HepG2 (cell line): ENCODE results near the gene UNC5B. TPM values are rescaled to one million over a fixed set of nuclear protein-coding genes. Genes with fewer than 3 reads are reported as not detected.

Experiments used
- ATAC-seq: fragments of 200-7000 bp; cut with Tn5 transposase; 3 replicates; pipeline ENCODE4 v1.9.1; 2020; ENCODE audit warnings: mild to moderate bottlenecking, moderate library complexity
- BruUV-seq: library from RNA; stranded (reverse); fragments of 400-500 nt; replicated peaks from 2 replicates; lab custom pipeline; 2021; lab: Mats Ljungman, UMichigan
- CTCF ChIA-PET: fragments of 300-600 bp; formaldehyde crosslinking; extraction: SDS; loops from one replicate; lab custom pipeline; 2021; ENCODE audit warnings: low total read pairs, inconsistent platforms, low intra/inter-chr PET ratio; lab: Yijun Ruan, JAX
- POLR2A ChIA-PET: fragments of 350-600 bp; sonication (Branson Sonifier 250); formaldehyde crosslinking; loops from one replicate; lab custom pipeline; 2020; ENCODE audit warnings: antibody characterized with exemption, inconsistent platforms; lab: Yijun Ruan, JAX
- DNase-seq: peaks from one replicate; pipeline ENCODE4 v3.0.0-alpha.2; 2015; ENCODE audit warnings: low spot score
- FAIRE-seq: peaks from 3 replicates; lab custom pipeline; 2011; peaks lifted over from hg19 to GRCh38; lab: Jason Lieb, UNC
- H2AFZ ChIP-seq: one replicate; pipeline ENCODE4 v1.6.1; 2011; ENCODE audit warnings: low read length, inconsistent platforms
- H3K27ac ChIP-seq: fragments of 300-600 bp; 3 replicates; pipeline ENCODE4 v1.8.0; 2011; ENCODE audit warnings: mixed run types, mild to moderate bottlenecking, mixed read lengths, low read length, inconsistent platforms; ENCODE audit not compliant: insufficient read depth; ENCODE audit errors: extremely low read length
- H3K27me3 ChIP-seq, 2 experiments: fragments of 200-600 bp in 1 of 2; 2 replicates in 1 of 2; 3 replicates in 1 of 2; pipeline versions ENCODE4 v1.6.0 to v1.8.0; 2011; ENCODE audit warnings: low read length in 2 of 2, mild to moderate bottlenecking in 2 of 2, moderate library complexity in 2 of 2, inconsistent platforms in 1 of 2; ENCODE audit not compliant: insufficient read depth in 2 of 2, control insufficient read depth in 1 of 2
- H3K36me3 ChIP-seq, 2 experiments: fragments of 200-600 bp in 1 of 2; replicated peaks in 1 of 2; 2 replicates in 1 of 2; 3 replicates in 1 of 2; pipeline versions ENCODE4 v1.5.1 to v1.8.0; 2011; ENCODE audit warnings: low read length in 2 of 2, inconsistent platforms in 1 of 2; ENCODE audit not compliant: insufficient read depth in 2 of 2, control insufficient read depth in 1 of 2
- H3K4me1 ChIP-seq: 2 replicates; pipeline ENCODE4 v1.5.1; 2012; ENCODE audit warnings: low read length, inconsistent platforms; ENCODE audit not compliant: insufficient read depth
- H3K4me2 ChIP-seq: 2 replicates; pipeline ENCODE4 v1.6.0; 2011; ENCODE audit warnings: low read depth, low read length, inconsistent platforms
- H3K4me3 ChIP-seq, 3 experiments: fragments of 200-600 bp in 1 of 3; sonication (generic), shearing (Covaris generic) in 1 of 3; replicated peaks in 1 of 3; 2 replicates each; pipeline ENCODE4 v1.5.1; 2011 to 2016; ENCODE audit warnings: low read length in 3 of 3, inconsistent platforms in 2 of 3, low read depth in 2 of 3, mild to moderate bottlenecking in 2 of 3, control low read depth in 1 of 3, mixed read lengths in 1 of 3; ENCODE audit not compliant: insufficient read depth in 1 of 3
- H3K79me2 ChIP-seq: one replicate; pipeline ENCODE4 v1.6.1; 2011; ENCODE audit warnings: low read length, inconsistent platforms; ENCODE audit not compliant: insufficient read depth
- H3K9ac ChIP-seq: 2 replicates; pipeline ENCODE4 v1.6.0; 2011; ENCODE audit warnings: mild to moderate bottlenecking, low read depth, low read length, inconsistent platforms; ENCODE audit not compliant: insufficient read depth
- H3K9me3 ChIP-seq: 2 replicates; pipeline ENCODE4 v1.5.1; 2012; ENCODE audit warnings: mild to moderate bottlenecking, low read length
- H4K20me1 ChIP-seq: 2 replicates; pipeline ENCODE4 v1.6.0; 2011; ENCODE audit warnings: inconsistent platforms, mild to moderate bottlenecking, low read length, moderate library complexity; ENCODE audit not compliant: insufficient read depth
- AGO2 ChIP-seq: fragments of 200-400 bp; formaldehyde crosslinking; optimal IDR thresholded peaks from 2 replicates; pipeline ENCODE3; 2017; ENCODE audit warnings: mild to moderate bottlenecking, low read depth, low read length, moderate library complexity
- FOXO4 ChIP-seq: sonication (generic); formaldehyde crosslinking; conservative IDR thresholded peaks from 2 replicates; pipeline ENCODE4 v1.8.1; 2023; ENCODE audit warnings: missing genetic modification reagents
- HES4 ChIP-seq: sonication (generic); formaldehyde crosslinking; IDR thresholded peaks from 2 replicates; pipeline ENCODE4 v1.9.0; 2021; ENCODE audit warnings: mild to moderate bottlenecking, missing genetic modification reagents, borderline replicate concordance
- MED8 ChIP-seq: sonication (generic); formaldehyde crosslinking; IDR thresholded peaks from 2 replicates; pipeline ENCODE4 v1.8.1; 2023; ENCODE audit warnings: mild to moderate bottlenecking, missing genetic modification reagents; ENCODE audit not compliant: insufficient replicate concordance
- REXO4 ChIP-seq: sonication (generic); formaldehyde crosslinking; IDR thresholded peaks from 2 replicates; pipeline ENCODE4 v1.8.0; 2022; ENCODE audit warnings: missing genetic modification reagents, mild to moderate bottlenecking, borderline replicate concordance
- TCF7L2 ChIP-seq: IDR thresholded peaks from 2 replicates; pipeline ENCODE4 v1.6.1; 2011; ENCODE audit warnings: mild to moderate bottlenecking, low read depth, low read length, moderate library complexity
- ZNF160 ChIP-seq: sonication (generic); formaldehyde crosslinking; IDR thresholded peaks from 2 replicates; pipeline ENCODE4 v1.8.0; 2022; ENCODE audit warnings: mild to moderate bottlenecking, inconsistent platforms, missing genetic modification reagents
- ZNF235 ChIP-seq: sonication (generic); formaldehyde crosslinking; IDR thresholded peaks from 2 replicates; pipeline ENCODE4 v1.8.1; 2023; ENCODE audit warnings: mild to moderate bottlenecking, missing genetic modification reagents, borderline replicate concordance
- ZNF431 ChIP-seq: sonication (generic); formaldehyde crosslinking; IDR thresholded peaks from 2 replicates; pipeline ENCODE4 v1.9.0; 2022; ENCODE audit warnings: missing genetic modification reagents, low read depth, mild to moderate bottlenecking, borderline replicate concordance
- ZNF616 ChIP-seq: sonication (generic); formaldehyde crosslinking; IDR thresholded peaks from 2 replicates; pipeline ENCODE4 v1.5.0; 2020; ENCODE audit warnings: low read depth, mild to moderate bottlenecking, missing genetic modification reagents
- ZNF678 ChIP-seq: sonication (generic); formaldehyde crosslinking; IDR thresholded peaks from 2 replicates; pipeline ENCODE4 v1.4.0; 2020; ENCODE audit warnings: mild to moderate bottlenecking, missing genetic modification reagents
- ZNF839 ChIP-seq: sonication (generic); formaldehyde crosslinking; IDR thresholded peaks from 2 replicates; pipeline ENCODE4 v1.4.0; 2020; ENCODE audit warnings: missing genetic modification reagents, mild to moderate bottlenecking, borderline replicate concordance
- WGBS: methylation state at CpG from one replicate; pipeline ENCODE4 v1.1.6; 2017; ENCODE audit warnings: low lambda C conversion rate; 5-methylcytosine and 5-hydroxymethylcytosine counted together
- in situ Hi-C: cut with HindIII; loops from 2 replicates; pipeline ENCODE4 v1.10.0; 2017; ENCODE audit warnings: low pct_unique_long_range_greater_than_20kb; ENCODE audit not compliant: extremely low pct_ligation_motif_present
- intact Hi-C: fragments of 100-400 bp; cut with micrococcal nuclease; formaldehyde crosslinking; loops from one replicate; pipeline ENCODE4 v1.10.0; 2022; ENCODE audit not compliant: unreplicated experiment
- polyA plus RNA-seq, 8 experiments: library from polyadenylated mRNA; depleted of rRNA in 3 of 8; stranded (reverse) in 7 of 8; unstranded in 1 of 8; fragments of >200 nt; fragmentation: Illumina TruSeq in 4 of 8; extraction: Trizol in 4 of 8; gene quantifications; 2 replicates each; pipeline versions ENCODE4 v1.2.1 to v1.2.3, GENCODE V29; 2011 to 2016; ENCODE audit warnings: low read depth in 4 of 8, missing spikeins in 1 of 8, mixed read lengths in 1 of 8; ENCODE audit not compliant: insufficient read depth in 1 of 8
- total RNA-seq, 5 experiments: library from RNA; depleted of rRNA; stranded (reverse); fragments of >200 nt; fragmentation: Illumina TruSeq; extraction: Trizol; gene quantifications; 2 replicates each; pipeline ENCODE4 v1.2.3, GENCODE V29; 2016; ENCODE audit warnings: low read depth in 1 of 5
- TF ChIP-seq, protein P1 (sequence below): sonication (generic); formaldehyde crosslinking; IDR thresholded peaks from 2 replicates; pipeline ENCODE4 v1.4.0; 2020; ENCODE audit warnings: mild to moderate bottlenecking, missing genetic modification reagents

The UNC5B gene
- total and polyA plus RNA-seq, 2 of the 13 experiments (the other 11 are each of a cell fraction or from before 2014, with no cell fraction given) = 0.07 TPM

DNA sequence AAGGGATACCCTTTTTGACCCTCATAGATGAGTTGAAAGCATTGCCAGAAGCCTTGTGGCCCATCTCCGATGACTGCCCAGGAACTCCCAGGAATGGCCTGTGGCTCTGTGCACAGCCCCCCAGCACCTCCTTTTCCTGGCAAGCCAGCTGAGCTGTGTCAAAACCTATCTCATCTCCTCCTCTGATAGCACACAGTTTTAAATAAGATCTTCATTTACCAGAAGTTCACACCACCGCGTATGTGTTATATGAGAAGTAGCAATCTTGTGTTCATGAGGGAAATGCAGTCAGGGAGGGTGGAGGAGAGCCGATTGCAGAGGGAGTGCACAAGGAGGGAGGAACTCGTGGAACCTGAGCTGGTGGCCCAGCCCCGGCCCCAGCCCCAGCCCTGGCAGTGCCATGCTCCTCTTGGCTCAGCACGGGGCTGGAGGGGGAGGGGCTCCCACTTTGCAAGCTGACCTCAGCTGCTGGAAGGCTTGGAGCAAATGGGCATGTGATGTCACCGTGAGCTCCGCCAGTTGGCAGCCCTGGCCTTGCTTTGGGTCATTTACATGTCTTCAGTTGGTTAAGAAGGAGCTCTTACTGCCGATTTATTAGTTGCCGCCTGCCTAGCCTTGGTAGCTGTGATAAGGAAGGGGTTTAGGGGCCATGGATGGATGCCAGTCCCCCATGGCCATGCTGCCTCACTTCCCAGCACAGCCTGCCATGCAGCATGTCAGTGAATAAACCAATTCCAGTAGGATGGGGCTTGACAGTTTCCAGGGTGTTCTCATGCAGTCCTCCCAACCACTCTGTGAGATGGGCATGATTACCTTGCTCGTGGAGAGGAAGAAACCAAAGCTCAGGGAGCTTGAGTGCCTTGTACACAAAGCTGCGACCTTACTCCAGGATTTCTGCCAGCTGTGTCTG, 20.0 kb downstream of the UNC5B start:
- intact Hi-C loops (no loop called here), in situ Hi-C loops (no loop called here)
- 47% methylated on average over 5 of the region's 13 CpGs for WGBS
- Histone ChIP-seq H3K79me2 (no peaks in the 10 kb centered on the region), H3K4me1 (no peaks in the 10 kb centered on the region), H3K36me3 (no peaks in the 10 kb centered on the region), H3K27me3 (peaks cover 3 to 37% of the 10 kb centered on the region in 2 experiments; a peak in 3 of 5 replicates), H3K9me3 (no peaks in the 10 kb centered on the region), H3K4me3 (no peak overlapping the region), H4K20me1 (no peaks in the 10 kb centered on the region), H3K27ac (no peak overlapping the region), H2AFZ (no peak overlapping the region), H3K4me2 (no peak overlapping the region), H3K9ac (no peak overlapping the region)
- DNase-seq = no peak
- no peak for FAIRE-seq
- ATAC-seq = no peak
- no TSS peak for BruUV-seq
- TF ChIP-seq ZNF616 (CRISPR knock-in tag) (no peak), TCF7L2 (no peak), ZNF839 (CRISPR knock-in tag) (no peak), ZNF431 (CRISPR knock-in tag) (no peak), FOXO4 (no peak), MED8 (CRISPR knock-in tag) (no peak), ZNF160 (no peak), ZNF678 (CRISPR knock-in tag) (no peak), ZNF235 (CRISPR knock-in tag) (no peak), AGO2 (no peak), HES4 (no peak), REXO4 (CRISPR knock-in tag) (no peak)
- TF ChIP-seq, protein P1, sequence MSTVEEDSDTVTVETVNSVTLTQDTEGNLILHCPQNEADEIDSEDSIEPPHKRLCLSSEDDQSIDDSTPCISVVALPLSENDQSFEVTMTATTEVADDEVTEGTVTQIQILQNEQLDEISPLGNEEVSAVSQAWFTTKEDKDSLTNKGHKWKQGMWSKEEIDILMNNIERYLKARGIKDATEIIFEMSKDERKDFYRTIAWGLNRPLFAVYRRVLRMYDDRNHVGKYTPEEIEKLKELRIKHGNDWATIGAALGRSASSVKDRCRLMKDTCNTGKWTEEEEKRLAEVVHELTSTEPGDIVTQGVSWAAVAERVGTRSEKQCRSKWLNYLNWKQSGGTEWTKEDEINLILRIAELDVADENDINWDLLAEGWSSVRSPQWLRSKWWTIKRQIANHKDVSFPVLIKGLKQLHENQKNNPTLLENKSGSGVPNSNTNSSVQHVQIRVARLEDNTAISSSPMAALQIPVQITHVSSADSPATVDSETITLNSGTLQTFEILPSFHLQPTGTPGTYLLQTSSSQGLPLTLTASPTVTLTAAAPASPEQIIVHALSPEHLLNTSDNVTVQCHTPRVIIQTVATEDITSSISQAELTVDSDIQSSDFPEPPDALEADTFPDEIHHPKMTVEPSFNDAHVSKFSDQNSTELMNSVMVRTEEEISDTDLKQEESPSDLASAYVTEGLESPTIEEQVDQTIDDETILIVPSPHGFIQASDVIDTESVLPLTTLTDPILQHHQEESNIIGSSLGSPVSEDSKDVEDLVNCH (CRISPR knock-in tag) = no peak
- POLR2A ChIA-PET = no interaction called here
- CTCF ChIA-PET = no interaction called here
